ENCODE results near the gene IQCM.

The IQCM gene

GRCh38 chr4:149574971-149575370 is 240.7 kb downstream of the IQCM start:
- H3K27me3 ChIP-seq (ENCODE audit: insufficient read depth, poor library complexity, severe bottlenecking), result no peaks in the 10 kb centered on the region
- TF ChIP-seq, protein P1, sequence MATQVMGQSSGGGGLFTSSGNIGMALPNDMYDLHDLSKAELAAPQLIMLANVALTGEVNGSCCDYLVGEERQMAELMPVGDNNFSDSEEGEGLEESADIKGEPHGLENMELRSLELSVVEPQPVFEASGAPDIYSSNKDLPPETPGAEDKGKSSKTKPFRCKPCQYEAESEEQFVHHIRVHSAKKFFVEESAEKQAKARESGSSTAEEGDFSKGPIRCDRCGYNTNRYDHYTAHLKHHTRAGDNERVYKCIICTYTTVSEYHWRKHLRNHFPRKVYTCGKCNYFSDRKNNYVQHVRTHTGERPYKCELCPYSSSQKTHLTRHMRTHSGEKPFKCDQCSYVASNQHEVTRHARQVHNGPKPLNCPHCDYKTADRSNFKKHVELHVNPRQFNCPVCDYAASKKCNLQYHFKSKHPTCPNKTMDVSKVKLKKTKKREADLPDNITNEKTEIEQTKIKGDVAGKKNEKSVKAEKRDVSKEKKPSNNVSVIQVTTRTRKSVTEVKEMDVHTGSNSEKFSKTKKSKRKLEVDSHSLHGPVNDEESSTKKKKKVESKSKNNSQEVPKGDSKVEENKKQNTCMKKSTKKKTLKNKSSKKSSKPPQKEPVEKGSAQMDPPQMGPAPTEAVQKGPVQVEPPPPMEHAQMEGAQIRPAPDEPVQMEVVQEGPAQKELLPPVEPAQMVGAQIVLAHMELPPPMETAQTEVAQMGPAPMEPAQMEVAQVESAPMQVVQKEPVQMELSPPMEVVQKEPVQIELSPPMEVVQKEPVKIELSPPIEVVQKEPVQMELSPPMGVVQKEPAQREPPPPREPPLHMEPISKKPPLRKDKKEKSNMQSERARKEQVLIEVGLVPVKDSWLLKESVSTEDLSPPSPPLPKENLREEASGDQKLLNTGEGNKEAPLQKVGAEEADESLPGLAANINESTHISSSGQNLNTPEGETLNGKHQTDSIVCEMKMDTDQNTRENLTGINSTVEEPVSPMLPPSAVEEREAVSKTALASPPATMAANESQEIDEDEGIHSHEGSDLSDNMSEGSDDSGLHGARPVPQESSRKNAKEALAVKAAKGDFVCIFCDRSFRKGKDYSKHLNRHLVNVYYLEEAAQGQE (IDR thresholded peaks at IDR 0.05; ENCODE audit: insufficient replicate concordance, low read depth), result no peak
- TF ChIP-seq GABPA (IDR thresholded peaks at IDR 0.05; ENCODE audit: low read depth) (no peak), POLR2AphosphoS5 (IDR thresholded peaks at IDR 0.05; ENCODE audit: low read depth) (no peak), SPI1 (IDR thresholded peaks at IDR 0.05; ENCODE audit: borderline replicate concordance, low read depth) (no peak), CTCF (IDR thresholded peaks at IDR 0.05; ENCODE audit: insufficient read depth, low read length) (no peak)
- H3K4me3 ChIP-seq (replicated peaks; ENCODE audit: insufficient read depth, low read length), result no peak overlapping the region
- no peak overlapping the region for H3K27ac ChIP-seq (replicated peaks)
- no peak for DNase-seq (ENCODE audit: low read depth in 1 of 2, low spot score in 1 of 2)

GRCh38 chr4:149572716-149573115 is 242.9 kb downstream of the IQCM start:
- no peak overlapping the region for H3K4me3 ChIP-seq (replicated peaks; ENCODE audit: insufficient read depth, low read length)
- no peak for DNase-seq (ENCODE audit: low read depth in 1 of 2, low spot score in 1 of 2)
- H3K27me3 ChIP-seq (ENCODE audit: insufficient read depth, poor library complexity, severe bottlenecking), result no peaks in the 10 kb centered on the region
- TF ChIP-seq GABPA (IDR thresholded peaks at IDR 0.05; ENCODE audit: low read depth) (no peak), POLR2AphosphoS5 (IDR thresholded peaks at IDR 0.05; ENCODE audit: low read depth) (no peak), CTCF (IDR thresholded peaks at IDR 0.05; ENCODE audit: insufficient read depth, low read length) (no peak), SPI1 (IDR thresholded peaks at IDR 0.05; ENCODE audit: borderline replicate concordance, low read depth) (no peak)
- TF ChIP-seq, protein P1 (IDR thresholded peaks at IDR 0.05; ENCODE audit: insufficient replicate concordance, low read depth), result no peak
- H3K27ac ChIP-seq (replicated peaks), result no peak overlapping the region

GRCh38 chr4:149555799-149556198 is 259.8 kb downstream of the IQCM start:
- no peak overlapping the region for H3K4me3 ChIP-seq (replicated peaks; ENCODE audit: insufficient read depth, low read length)
- TF ChIP-seq POLR2AphosphoS5 (IDR thresholded peaks at IDR 0.05; ENCODE audit: low read depth), result no peak
- no peak for TF ChIP-seq CTCF (IDR thresholded peaks at IDR 0.05; ENCODE audit: insufficient read depth, low read length)
- TF ChIP-seq SPI1 (IDR thresholded peaks at IDR 0.05; ENCODE audit: borderline replicate concordance, low read depth), result no peak
- TF ChIP-seq, protein P1 (IDR thresholded peaks at IDR 0.05; ENCODE audit: insufficient replicate concordance, low read depth), result no peak
- TF ChIP-seq GABPA (IDR thresholded peaks at IDR 0.05; ENCODE audit: low read depth), result no peak
- no peak for DNase-seq (ENCODE audit: low read depth in 1 of 2, low spot score in 1 of 2)
- H3K27ac ChIP-seq (replicated peaks), result no peak overlapping the region
- no peaks in the 10 kb centered on the region for H3K27me3 ChIP-seq (ENCODE audit: insufficient read depth, poor library complexity, severe bottlenecking)

Measured in HL-60 (cell line).